Left lung (tissue), 10 donors: Measurements from ENCODE around the gene H1-8. TPM values are rescaled to one million over a fixed set of nuclear protein-coding genes. Genes with fewer than 3 reads are reported as not detected.

Experiments used
- ATAC-seq: fragments of 200-7000 bp; cut with Tn5 transposase; one replicate; pipeline ENCODE4 v1.9.1; 2020; ENCODE audit warnings: moderate library complexity
- DNase-seq, 4 donors: peaks; one replicate each; pipeline ENCODE4 v3.0.0-alpha.2; 2013 to 2020
- H3K27ac ChIP-seq, 2 donors: fragments of 200-600 bp; sonication (generic) in 1 of 2; one replicate each; pipeline versions ENCODE4 v1.5.0 to v1.8.0; 2020 to 2021
- H3K27me3 ChIP-seq, 2 donors: fragments of 200-600 bp; sonication (generic) in 1 of 2; one replicate each; pipeline versions ENCODE4 v1.5.0 to v1.8.0; 2020 to 2021
- H3K36me3 ChIP-seq, 2 donors: fragments of 200-600 bp; sonication (generic) in 1 of 2; one replicate each; pipeline versions ENCODE4 v1.5.0 to v1.8.0; 2020 to 2021
- H3K4me1 ChIP-seq, 2 donors: fragments of 200-600 bp; one replicate each; pipeline ENCODE4 v1.8.0; 2021
- H3K4me3 ChIP-seq, 2 donors: fragments of 200-600 bp; sonication (generic) in 1 of 2; one replicate each; pipeline versions ENCODE4 v1.5.0 to v1.8.0; 2020 to 2021; ENCODE audit warnings: mild to moderate bottlenecking in 1 of 2
- H3K9me3 ChIP-seq, 2 donors: fragments of 200-600 bp; sonication (generic) in 1 of 2; one replicate each; pipeline versions ENCODE4 v1.5.0 to v1.8.0; 2020 to 2021
- intact Hi-C, 2 donors: fragments of 100-400 bp; cut with DNase I; formaldehyde crosslinking; loops; one replicate each; pipeline versions ENCODE4 v1.11.2 to v1.14.2; 2022
- polyA plus RNA-seq, 6 donors: library from polyadenylated mRNA; unstranded; fragments of 120-200 nt; gene quantifications; one replicate each; pipeline ENCODE4 v1.2.1, GENCODE V29; 2013; ENCODE audit not compliant: insufficient read length in 6 of 6
- total RNA-seq, 2 donors: library from RNA; stranded (reverse); fragmentation: NEBNext Ultra II Directional; extraction: Animal tissue kit (Norgen Biotek cat#: 25700); gene quantifications; one replicate each; pipeline ENCODE4 v1.2.1, GENCODE V29; 2021
- TF ChIP-seq, protein P1 (sequence below), 2 donors: fragments of 200-600 bp; sonication (generic) in 1 of 2; IDR thresholded peaks; one replicate each; pipeline versions ENCODE4 v1.5.0 to v1.8.0; 2021; ENCODE audit warnings: antibody characterized with exemption in 2 of 2
- donor health status: DM: no; HTN: yes; CAD: no.
- donor health status: DM: no; HTN: no; CAD: no.

Gene H1-8
- total and polyA plus RNA-seq, 8 donors = not detected

DNA sequence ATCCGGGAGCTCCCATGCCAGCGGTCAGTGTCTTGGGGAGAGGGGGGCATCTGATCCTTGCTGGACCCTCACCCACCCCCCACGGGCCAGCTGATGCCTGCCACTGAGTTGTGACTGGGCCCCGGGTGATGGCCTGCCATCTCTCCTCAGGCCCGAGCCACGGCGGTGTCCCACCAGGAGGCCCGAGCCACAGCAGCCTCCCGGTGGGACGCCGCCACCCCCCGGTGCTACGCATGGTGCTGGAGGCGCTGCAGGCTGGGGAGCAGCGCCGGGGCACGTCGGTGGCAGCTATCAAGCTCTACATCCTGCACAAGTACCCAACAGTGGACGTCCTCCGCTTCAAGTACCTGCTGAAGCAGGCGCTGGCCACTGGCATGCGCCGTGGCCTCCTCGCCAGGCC lies 4.3 kb downstream of the H1-8 start:
- no peaks in the 10 kb centered on the region for H3K27me3 ChIP-seq
- TF ChIP-seq, protein P1, sequence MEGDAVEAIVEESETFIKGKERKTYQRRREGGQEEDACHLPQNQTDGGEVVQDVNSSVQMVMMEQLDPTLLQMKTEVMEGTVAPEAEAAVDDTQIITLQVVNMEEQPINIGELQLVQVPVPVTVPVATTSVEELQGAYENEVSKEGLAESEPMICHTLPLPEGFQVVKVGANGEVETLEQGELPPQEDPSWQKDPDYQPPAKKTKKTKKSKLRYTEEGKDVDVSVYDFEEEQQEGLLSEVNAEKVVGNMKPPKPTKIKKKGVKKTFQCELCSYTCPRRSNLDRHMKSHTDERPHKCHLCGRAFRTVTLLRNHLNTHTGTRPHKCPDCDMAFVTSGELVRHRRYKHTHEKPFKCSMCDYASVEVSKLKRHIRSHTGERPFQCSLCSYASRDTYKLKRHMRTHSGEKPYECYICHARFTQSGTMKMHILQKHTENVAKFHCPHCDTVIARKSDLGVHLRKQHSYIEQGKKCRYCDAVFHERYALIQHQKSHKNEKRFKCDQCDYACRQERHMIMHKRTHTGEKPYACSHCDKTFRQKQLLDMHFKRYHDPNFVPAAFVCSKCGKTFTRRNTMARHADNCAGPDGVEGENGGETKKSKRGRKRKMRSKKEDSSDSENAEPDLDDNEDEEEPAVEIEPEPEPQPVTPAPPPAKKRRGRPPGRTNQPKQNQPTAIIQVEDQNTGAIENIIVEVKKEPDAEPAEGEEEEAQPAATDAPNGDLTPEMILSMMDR (IDR thresholded peaks at IDR 0.05) = no peak
- DNase-seq (peak in 1 of 4 donors; percentile 67), ATAC-seq (no peak)
- no peaks in the 10 kb centered on the region for H3K36me3 ChIP-seq
- no peaks in the 10 kb centered on the region for H3K9me3 ChIP-seq
- H3K4me1 ChIP-seq = no peaks in the 10 kb centered on the region
- intact Hi-C loops = no loop called here
- no peak overlapping the region for H3K27ac ChIP-seq
- no peak overlapping the region for H3K4me3 ChIP-seq

DNA sequence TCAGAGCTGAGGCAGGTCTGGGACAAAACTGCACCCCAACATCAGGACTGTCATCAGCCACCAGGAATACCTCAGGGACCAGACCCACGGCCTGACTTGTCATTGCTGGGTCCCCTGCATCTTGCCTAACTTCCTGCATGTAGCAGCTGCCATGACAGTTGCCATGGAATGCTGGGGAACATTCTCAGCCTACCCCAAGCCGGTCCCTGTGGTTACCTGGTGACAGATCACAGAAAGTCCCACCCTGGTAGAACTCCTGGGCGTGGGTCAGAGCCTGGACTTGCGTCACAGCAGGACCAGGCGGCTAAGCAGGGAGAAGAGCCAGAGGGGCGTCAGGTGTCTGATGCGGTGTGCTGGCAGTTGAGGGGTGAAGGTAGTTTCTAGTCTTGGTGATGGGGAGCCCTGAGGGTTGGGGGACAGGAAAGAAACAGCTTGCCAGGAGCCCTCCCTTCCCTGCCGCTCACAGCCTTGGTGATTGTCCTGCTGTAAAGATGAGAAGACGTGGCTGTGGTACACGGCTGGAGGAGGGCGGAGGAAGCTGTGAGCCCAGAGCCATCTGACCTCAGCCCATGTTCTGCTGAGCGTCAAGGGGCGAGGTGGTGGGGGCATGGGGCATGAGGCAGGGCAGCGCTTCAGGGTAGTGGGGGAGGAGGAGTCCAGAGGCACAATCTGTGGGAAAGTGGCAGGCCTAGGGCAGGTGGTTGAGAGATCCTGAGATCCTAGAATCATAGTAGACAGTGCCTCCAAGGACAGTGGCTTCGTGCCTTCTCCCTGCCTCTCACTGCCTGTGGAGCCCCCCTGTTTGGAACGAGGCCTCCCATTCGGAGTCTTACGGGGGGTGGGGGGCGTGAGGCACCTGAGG lies 5.4 kb downstream of the H1-8 start:
- ATAC-seq = no peak
- H3K27me3 ChIP-seq = no peaks in the 10 kb centered on the region
- intact Hi-C loops = no loop called here
- DNase-seq = peak in 1 of 4 donors; percentile 39
- no peaks in the 10 kb centered on the region for H3K36me3 ChIP-seq
- no peak overlapping the region for H3K27ac ChIP-seq
- H3K9me3 ChIP-seq = no peaks in the 10 kb centered on the region
- no peak overlapping the region for H3K4me3 ChIP-seq
- TF ChIP-seq, protein P1 (IDR thresholded peaks at IDR 0.05) = no peak
- H3K4me1 ChIP-seq = peaks cover 0 to under 1% of the 10 kb centered on the region in 2 donors

DNA sequence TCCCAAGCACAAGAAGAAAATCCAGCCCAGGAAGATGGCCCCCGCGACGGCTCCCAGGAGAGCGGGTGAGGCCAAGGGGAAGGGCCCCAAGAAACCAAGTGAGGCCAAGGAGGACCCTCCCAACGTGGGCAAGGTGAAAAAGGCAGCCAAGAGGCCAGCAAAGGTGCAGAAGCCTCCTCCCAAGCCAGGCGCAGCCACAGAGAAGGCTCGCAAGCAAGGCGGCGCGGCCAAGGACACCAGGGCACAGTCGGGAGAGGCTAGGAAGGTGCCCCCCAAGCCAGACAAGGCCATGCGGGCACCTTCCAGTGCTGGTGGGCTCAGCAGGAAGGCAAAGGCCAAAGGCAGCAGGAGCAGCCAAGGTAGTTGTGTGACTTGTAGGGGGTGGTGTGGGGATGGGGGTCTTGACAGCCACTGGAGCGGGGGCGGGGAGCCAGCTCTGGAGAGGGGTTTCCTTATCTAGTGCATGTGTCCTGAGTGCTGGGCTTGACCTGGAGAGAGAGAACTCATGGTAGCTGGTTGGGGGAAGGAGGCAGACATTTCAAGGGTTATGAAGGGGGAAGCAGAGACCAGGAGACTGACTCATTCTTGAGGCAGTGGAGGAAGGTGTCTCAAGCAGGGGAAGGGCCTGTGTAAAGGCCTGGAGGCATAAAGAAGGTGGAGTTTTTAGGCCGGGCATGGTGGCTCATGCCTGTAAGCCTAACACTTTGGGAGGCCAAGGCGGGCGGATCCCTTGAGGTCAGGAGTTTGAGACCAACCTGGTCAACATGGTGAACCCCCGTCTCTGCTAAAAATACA lies 6.2 kb downstream of the H1-8 start:
- H3K9me3 ChIP-seq = no peaks in the 10 kb centered on the region
- H3K27me3 ChIP-seq = no peaks in the 10 kb centered on the region
- ATAC-seq = peak; percentile 48
- no peak overlapping the region for H3K27ac ChIP-seq
- intact Hi-C loops = no loop called here
- no peak overlapping the region for H3K4me3 ChIP-seq
- H3K36me3 ChIP-seq = no peaks in the 10 kb centered on the region
- TF ChIP-seq, protein P1 (IDR thresholded peaks at IDR 0.05) = no peak
- peak in 1 of 4 donors; percentile 60 for DNase-seq
- peaks cover 0 to 9% of the 10 kb centered on the region in 2 donors for H3K4me1 ChIP-seq

DNA sequence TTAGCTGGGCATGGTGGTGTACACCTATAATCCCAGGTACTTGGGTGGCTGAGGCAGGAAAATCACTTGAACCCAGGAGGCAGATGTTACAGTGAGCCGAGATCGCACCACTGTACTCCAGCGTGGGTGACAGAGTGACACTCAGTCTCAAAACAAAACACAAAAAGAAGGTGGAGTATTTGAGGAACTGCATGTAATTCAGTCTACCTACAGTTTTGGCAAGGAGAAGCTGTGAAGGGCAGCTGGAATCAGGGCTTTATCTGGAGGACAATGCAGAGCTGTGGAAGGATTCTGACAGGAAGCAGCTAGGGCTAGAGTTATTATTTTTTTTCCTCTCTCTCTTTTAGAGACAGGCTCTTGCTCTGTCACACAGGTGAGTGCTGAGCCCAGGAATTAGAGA lies 6.8 kb downstream of the H1-8 start:
- ATAC-seq (no peak), DNase-seq (no peak)
- Histone ChIP-seq H3K4me3 (no peak overlapping the region), H3K27ac (no peak overlapping the region), H3K27me3 (no peaks in the 10 kb centered on the region), H3K4me1 (peaks cover 0 to 15% of the 10 kb centered on the region in 2 donors), H3K36me3 (peaks cover 0 to 1% of the 10 kb centered on the region in 2 donors), H3K9me3 (no peaks in the 10 kb centered on the region)
- TF ChIP-seq, protein P1 (IDR thresholded peaks at IDR 0.05) = no peak
- intact Hi-C loops = no loop called here
